HAP-1 (cell line): ENCODE data around the gene ZNF30.
A peak's percentile ranks its signal among the peaks of the same experiment; 100 is the strongest.
"Not testable (repeated sequence)": the region's sequence is repeated elsewhere in the genome, so short reads cannot be mapped to it uniquely, and the experiment has no call there.

Experiments used
- DNase-seq, 2 experiments: peaks; one replicate each; pipeline ENCODE4 v3.0.0-alpha.2; 2016 to 2020; ENCODE audit warnings: low spot score in 2 of 2
- H3K27me3 ChIP-seq: fragments of 250-450 bp; sonication (Bioruptor Pico); 2 replicates; pipeline ENCODE4 v1.5.1; 2020; ENCODE audit warnings: low read depth, mild to moderate bottlenecking, moderate library complexity
- H3K36me3 ChIP-seq: fragments of 250-450 bp; sonication (Bioruptor Pico); replicated peaks from 2 replicates; pipeline ENCODE4 v1.5.1; 2020; ENCODE audit warnings: mild to moderate bottlenecking
- H3K4me1 ChIP-seq: fragments of 250-450 bp; sonication (Bioruptor Pico); 2 replicates; pipeline ENCODE4 v1.5.1; 2020; ENCODE audit warnings: mild to moderate bottlenecking
- H3K4me3 ChIP-seq: fragments of 250-450 bp; sonication (Bioruptor Pico); 2 replicates; pipeline ENCODE4 v1.5.1; 2020; ENCODE audit warnings: mild to moderate bottlenecking, moderate library complexity
- H3K9me3 ChIP-seq: fragments of 250-450 bp; sonication (Bioruptor Pico); 2 replicates; pipeline ENCODE4 v1.5.1; 2020; ENCODE audit warnings: mild to moderate bottlenecking, moderate library complexity
- in situ Hi-C: fragments of 300-500 bp; cut with MboI; formaldehyde crosslinking; loops from 3 replicates; pipeline ENCODE4 v1.14.3; 2020; ENCODE audit warnings: low sequenced_read_pairs, inconsistent platforms, mixed read lengths

Gene ZNF30

GRCh38 chr19:34926685-34927375 is at the start of gene ZNF30:
TSS of gene ZNF30 (plus strand) at chr19:34926903. CDS start at chr19:34929948, 3,045 bp downstream.
- Histone ChIP-seq H3K27me3 (no peaks in the 10 kb centered on the region), H3K4me3 (peak within 1 kb of the TSS; percentile 54), H3K36me3 (no peaks in the 10 kb centered on the region; the same call in 1 of the 2 replicates), H3K9me3 (no peaks in the 10 kb centered on the region), H3K4me1 (peaks cover 4% of the 10 kb centered on the region)
- DNase-seq, result peak; percentile 87 to 92
- in situ Hi-C loops, result no loop called here

- H3K9me3 ChIP-seq, result no peaks in the 10 kb centered on the region
- H3K4me1 ChIP-seq, result no peaks in the 10 kb centered on the region
- H3K4me3 ChIP-seq, result no peak overlapping the region
- H3K27me3 ChIP-seq, result no peaks in the 10 kb centered on the region
- in situ Hi-C loops, result no loop called here
- no peaks in the 10 kb centered on the region for H3K36me3 ChIP-seq
- DNase-seq, result no peak
Measured at GRCh38 chr19:34879563-34879962, 47.1 kb upstream of the ZNF30 start.

GRCh38 chr19:34880034-34880433 is 46.7 kb upstream of the ZNF30 start:
- no peak for DNase-seq
- no peaks in the 10 kb centered on the region for H3K27me3 ChIP-seq
- in situ Hi-C loops, result no loop called here
- H3K9me3 ChIP-seq, result no peaks in the 10 kb centered on the region
- no peaks in the 10 kb centered on the region for H3K36me3 ChIP-seq
- H3K4me3 ChIP-seq, result no peak overlapping the region
- no peaks in the 10 kb centered on the region for H3K4me1 ChIP-seq

GRCh38 chr19:34881982-34882381 is 44.7 kb upstream of the ZNF30 start:
- in situ Hi-C loops, result no loop called here
- DNase-seq, result no peak
- Histone ChIP-seq H3K4me3 (no peak overlapping the region), H3K9me3 (peaks cover 2% of the 10 kb centered on the region; the same call in 1 of the 2 replicates), H3K4me1 (no peaks in the 10 kb centered on the region), H3K27me3 (no peaks in the 10 kb centered on the region), H3K36me3 (no peaks in the 10 kb centered on the region)

- in situ Hi-C loops, result no loop called here
Measured at GRCh38 chr19:34888091-34888490, 38.6 kb upstream of the ZNF30 start.

GRCh38 chr19:34900245-34900644 is 26.5 kb upstream of the ZNF30 start:
- Histone ChIP-seq H3K4me1 (0 out of 2 replicates have a peak, but pooled peaks cover 2% of the 10 kb centered on the region), H3K9me3 (no peaks in the 10 kb centered on the region), H3K36me3 (no peaks in the 10 kb centered on the region), H3K27me3 (no peaks in the 10 kb centered on the region), H3K4me3 (no peak overlapping the region)
- in situ Hi-C loops, result no loop called here
- DNase-seq, result no peak

More at GRCh38 chr19:34888091-34888490, 38.6 kb upstream of the ZNF30 start:
- H3K27me3 ChIP-seq, result no peaks in the 10 kb centered on the region
- H3K36me3 ChIP-seq, result no peaks in the 10 kb centered on the region
- peaks cover 2% of the 10 kb centered on the region; the same call in 1 of the 2 replicates for H3K9me3 ChIP-seq
- no peak overlapping the region for H3K4me3 ChIP-seq
- no peaks in the 10 kb centered on the region for H3K4me1 ChIP-seq
- DNase-seq, result no peak

GRCh38 chr19:34904664-34905527 is 21.8 kb upstream of the ZNF30 start:
- no peaks in the 10 kb centered on the region for H3K36me3 ChIP-seq
- no peaks in the 10 kb centered on the region for H3K9me3 ChIP-seq
- H3K27me3 ChIP-seq, result no peaks in the 10 kb centered on the region
- in situ Hi-C loops, result no loop called here
- DNase-seq, result no peak
- no peak overlapping the region for H3K4me3 ChIP-seq
- 0 out of 2 replicates have a peak, but pooled peaks cover 2% of the 10 kb centered on the region for H3K4me1 ChIP-seq

GRCh38 chr19:34910770-34911169 is 15.9 kb upstream of the ZNF30 start:
- in situ Hi-C loops, result no loop called here
- Histone ChIP-seq H3K27me3 (no peaks in the 10 kb centered on the region), H3K9me3 (0 out of 2 replicates have a peak, but pooled peaks cover 3% of the 10 kb centered on the region), H3K36me3 (no peaks in the 10 kb centered on the region), H3K4me3 (no peak overlapping the region), H3K4me1 (no peaks in the 10 kb centered on the region)
- DNase-seq, result no peak

- DNase-seq, in situ Hi-C loops, H3K27me3 ChIP-seq, H3K36me3 ChIP-seq, H3K4me3 ChIP-seq, H3K4me1 ChIP-seq: not testable (repeated sequence)
- H3K9me3 ChIP-seq, result peaks cover 14% of the 10 kb centered on the region
Measured at GRCh38 chr19:34917144-34917543, 9.6 kb upstream of the ZNF30 start.

- Histone ChIP-seq H3K4me3 (no peak overlapping the region), H3K9me3 (peaks cover 10% of the 10 kb centered on the region), H3K27me3 (no peaks in the 10 kb centered on the region), H3K36me3 (no peaks in the 10 kb centered on the region), H3K4me1 (peaks cover 6% of the 10 kb centered on the region)
- DNase-seq, result no peak
- in situ Hi-C loops, result no loop called here
Measured at GRCh38 chr19:34918190-34918589, 8.5 kb upstream of the ZNF30 start.

- peaks cover 10% of the 10 kb centered on the region for H3K9me3 ChIP-seq
- in situ Hi-C loops, result not testable (repeated sequence)
- DNase-seq, result peak; percentile 44 to 64
Measured at GRCh38 chr19:34920090-34920786, 6.5 kb upstream of the ZNF30 start.

GRCh38 chr19:34925278-34925855 is 1.3 kb upstream of the ZNF30 start:
- in situ Hi-C loops, result no loop called here
- Histone ChIP-seq H3K9me3 (no peaks in the 10 kb centered on the region), H3K27me3 (no peaks in the 10 kb centered on the region), H3K4me1 (peaks cover 6% of the 10 kb centered on the region), H3K36me3 (no peaks in the 10 kb centered on the region), H3K4me3 (no peak overlapping the region)
- no peak for DNase-seq

More at GRCh38 chr19:34920090-34920786, 6.5 kb upstream of the ZNF30 start:
- H3K36me3 ChIP-seq, H3K4me1 ChIP-seq, H3K27me3 ChIP-seq, H3K4me3 ChIP-seq: not testable (repeated sequence)

- in situ Hi-C loops, result no loop called here
- H3K27me3 ChIP-seq, result no peaks in the 10 kb centered on the region
- no peak for DNase-seq
- H3K9me3 ChIP-seq, result no peaks in the 10 kb centered on the region
- peaks cover 4% of the 10 kb centered on the region for H3K4me1 ChIP-seq
- no peaks in the 10 kb centered on the region for H3K36me3 ChIP-seq
- H3K4me3 ChIP-seq, result peak overlapping the region; percentile 54
Measured at GRCh38 chr19:34926361-34926684, 380 bp upstream of the ZNF30 start.
